ENCODE data around the gene AMPD3. TPM values are rescaled to one million over a fixed set of nuclear protein-coding genes. Genes with fewer than 3 reads are reported as not detected.

The AMPD3 gene
- total and polyA plus RNA-seq, 4 donors = 12.8 to 19.0 (median 13.6) TPM

GRCh38 chr11:10499874-10500601, 45.0 kb downstream of the AMPD3 start:
- Histone ChIP-seq H3K36me3 (ENCODE audit: control insufficient read depth, insufficient read depth, low read length) (peaks cover 23% of the 10 kb centered on the region), H3K9me3 (ENCODE audit: control insufficient read depth, insufficient read depth, low read length) (no peaks in the 10 kb centered on the region), H3K4me3 (ENCODE audit: low read depth, low read length) (no peak overlapping the region), H3K4me1 (ENCODE audit: control insufficient read depth, insufficient read depth, low read length) (peaks cover 4% of the 10 kb centered on the region), H3K27me3 (ENCODE audit: control insufficient read depth, insufficient read depth, low read length) (no peaks in the 10 kb centered on the region), H3K27ac (ENCODE audit: low read depth, low read length) (no peak overlapping the region)
- no peak for DNase-seq (ENCODE audit: low read depth in 4 of 6, low spot score in 6 of 6)
- 89% methylated on average over 15 of the region's 15 CpGs for WGBS (ENCODE audit: insufficient coverage)

GRCh38 chr11:10500757-10501684, 46.0 kb downstream of the AMPD3 start:
- 89% methylated on average over 17 of the region's 20 CpGs for WGBS (ENCODE audit: insufficient coverage)
- no peak overlapping the region for H3K4me3 ChIP-seq (ENCODE audit: low read depth, low read length)
- H3K27me3 ChIP-seq (ENCODE audit: control insufficient read depth, insufficient read depth, low read length) = no peaks in the 10 kb centered on the region
- no peak for DNase-seq (ENCODE audit: low read depth in 4 of 6, low spot score in 6 of 6)
- H3K36me3 ChIP-seq (ENCODE audit: control insufficient read depth, insufficient read depth, low read length) = peaks cover 19% of the 10 kb centered on the region
- peaks cover 4% of the 10 kb centered on the region for H3K4me1 ChIP-seq (ENCODE audit: control insufficient read depth, insufficient read depth, low read length)
- H3K9me3 ChIP-seq (ENCODE audit: control insufficient read depth, insufficient read depth, low read length) = no peaks in the 10 kb centered on the region
- H3K27ac ChIP-seq (ENCODE audit: low read depth, low read length) = no peak overlapping the region

- no peak overlapping the region for H3K4me3 ChIP-seq (ENCODE audit: low read depth, low read length)
- no peaks in the 10 kb centered on the region for H3K27me3 ChIP-seq (ENCODE audit: control insufficient read depth, insufficient read depth, low read length)
- H3K27ac ChIP-seq (ENCODE audit: low read depth, low read length) = no peak overlapping the region
- H3K4me1 ChIP-seq (ENCODE audit: control insufficient read depth, insufficient read depth, low read length) = peaks cover 4% of the 10 kb centered on the region
- DNase-seq (ENCODE audit: low read depth in 4 of 6, low spot score in 6 of 6) = no peak
- H3K9me3 ChIP-seq (ENCODE audit: control insufficient read depth, insufficient read depth, low read length) = no peaks in the 10 kb centered on the region
- WGBS (ENCODE audit: insufficient coverage) = 97% methylated on average over 3 of the region's 6 CpGs
- peaks cover 16% of the 10 kb centered on the region for H3K36me3 ChIP-seq (ENCODE audit: control insufficient read depth, insufficient read depth, low read length)
Observed at GRCh38 chr11:10502065-10502680, 47.1 kb downstream of the AMPD3 start.

GRCh38 chr11:10502770-10503169, 47.7 kb downstream of the AMPD3 start:
- peaks cover 15% of the 10 kb centered on the region for H3K36me3 ChIP-seq (ENCODE audit: control insufficient read depth, insufficient read depth, low read length)

GRCh38 chr11:10503221-10503620, 48.2 kb downstream of the AMPD3 start:
- Histone ChIP-seq H3K4me1 (ENCODE audit: control insufficient read depth, insufficient read depth, low read length) (no peaks in the 10 kb centered on the region), H3K4me3 (ENCODE audit: low read depth, low read length) (no peak overlapping the region), H3K27me3 (ENCODE audit: control insufficient read depth, insufficient read depth, low read length) (no peaks in the 10 kb centered on the region), H3K36me3 (ENCODE audit: control insufficient read depth, insufficient read depth, low read length) (peaks cover 15% of the 10 kb centered on the region), H3K9me3 (ENCODE audit: control insufficient read depth, insufficient read depth, low read length) (no peaks in the 10 kb centered on the region), H3K27ac (ENCODE audit: low read depth, low read length) (no peak overlapping the region)
- no peak for DNase-seq (ENCODE audit: low read depth in 4 of 6, low spot score in 6 of 6)
- no CpG with 5 or more reads among the region's 2 CpGs for WGBS (ENCODE audit: insufficient coverage)

More at GRCh38 chr11:10502770-10503169, 47.7 kb downstream of the AMPD3 start:
- Histone ChIP-seq H3K9me3 (ENCODE audit: control insufficient read depth, insufficient read depth, low read length) (no peaks in the 10 kb centered on the region), H3K4me1 (ENCODE audit: control insufficient read depth, insufficient read depth, low read length) (no peaks in the 10 kb centered on the region), H3K4me3 (ENCODE audit: low read depth, low read length) (no peak overlapping the region), H3K27me3 (ENCODE audit: control insufficient read depth, insufficient read depth, low read length) (no peaks in the 10 kb centered on the region), H3K27ac (ENCODE audit: low read depth, low read length) (no peak overlapping the region)
- no peak for DNase-seq (ENCODE audit: low read depth in 4 of 6, low spot score in 6 of 6)
- WGBS (ENCODE audit: insufficient coverage) = 100% methylated on average over 3 of the region's 3 CpGs

- Histone ChIP-seq H3K27me3 (ENCODE audit: control insufficient read depth, insufficient read depth, low read length) (no peaks in the 10 kb centered on the region), H3K9me3 (ENCODE audit: control insufficient read depth, insufficient read depth, low read length) (no peaks in the 10 kb centered on the region), H3K4me3 (ENCODE audit: low read depth, low read length) (no peak overlapping the region), H3K36me3 (ENCODE audit: control insufficient read depth, insufficient read depth, low read length) (peaks cover 13% of the 10 kb centered on the region), H3K27ac (ENCODE audit: low read depth, low read length) (no peak overlapping the region), H3K4me1 (ENCODE audit: control insufficient read depth, insufficient read depth, low read length) (no peaks in the 10 kb centered on the region)
- 48% methylated on average over 2 of the region's 5 CpGs for WGBS (ENCODE audit: insufficient coverage)
- DNase-seq (ENCODE audit: low read depth in 4 of 6, low spot score in 6 of 6) = no peak
Observed at GRCh38 chr11:10503777-10504480, 48.9 kb downstream of the AMPD3 start.

GRCh38 chr11:10504490-10504889, 49.4 kb downstream of the AMPD3 start:
- DNase-seq (ENCODE audit: low read depth in 4 of 6, low spot score in 6 of 6) = no peak
- WGBS (ENCODE audit: insufficient coverage) = 93% methylated on average over 8 of the region's 11 CpGs
- H3K4me3 ChIP-seq (ENCODE audit: low read depth, low read length) = no peak overlapping the region
- H3K27me3 ChIP-seq (ENCODE audit: control insufficient read depth, insufficient read depth, low read length) = no peaks in the 10 kb centered on the region
- H3K9me3 ChIP-seq (ENCODE audit: control insufficient read depth, insufficient read depth, low read length) = no peaks in the 10 kb centered on the region
- H3K4me1 ChIP-seq (ENCODE audit: control insufficient read depth, insufficient read depth, low read length) = no peaks in the 10 kb centered on the region
- H3K27ac ChIP-seq (ENCODE audit: low read depth, low read length) = no peak overlapping the region
- H3K36me3 ChIP-seq (ENCODE audit: control insufficient read depth, insufficient read depth, low read length) = peaks cover 13% of the 10 kb centered on the region

GRCh38 chr11:10505278-10506007, 50.4 kb downstream of the AMPD3 start:
- H3K27me3 ChIP-seq (ENCODE audit: control insufficient read depth, insufficient read depth, low read length) = no peaks in the 10 kb centered on the region
- no peak overlapping the region for H3K27ac ChIP-seq (ENCODE audit: low read depth, low read length)
- no peak for DNase-seq (ENCODE audit: low read depth in 4 of 6, low spot score in 6 of 6)
- H3K4me1 ChIP-seq (ENCODE audit: control insufficient read depth, insufficient read depth, low read length) = no peaks in the 10 kb centered on the region
- no peaks in the 10 kb centered on the region for H3K9me3 ChIP-seq (ENCODE audit: control insufficient read depth, insufficient read depth, low read length)
- 90% methylated on average over 4 of the region's 6 CpGs for WGBS (ENCODE audit: insufficient coverage)
- H3K36me3 ChIP-seq (ENCODE audit: control insufficient read depth, insufficient read depth, low read length) = peaks cover 13% of the 10 kb centered on the region
- H3K4me3 ChIP-seq (ENCODE audit: low read depth, low read length) = no peak overlapping the region

GRCh38 chr11:10506008-10506370, 50.9 kb downstream of the AMPD3 start:
- Histone ChIP-seq H3K27me3 (ENCODE audit: control insufficient read depth, insufficient read depth, low read length) (no peaks in the 10 kb centered on the region), H3K4me1 (ENCODE audit: control insufficient read depth, insufficient read depth, low read length) (no peaks in the 10 kb centered on the region), H3K4me3 (ENCODE audit: low read depth, low read length) (no peak overlapping the region), H3K9me3 (ENCODE audit: control insufficient read depth, insufficient read depth, low read length) (no peaks in the 10 kb centered on the region), H3K36me3 (ENCODE audit: control insufficient read depth, insufficient read depth, low read length) (peaks cover 9% of the 10 kb centered on the region), H3K27ac (ENCODE audit: low read depth, low read length) (no peak overlapping the region)
- DNase-seq (ENCODE audit: low read depth in 4 of 6, low spot score in 6 of 6) = no peak
